H9 (cell line): ENCODE data around the gene TAF4. TPM values are rescaled to one million over a fixed set of nuclear protein-coding genes. Genes with fewer than 3 reads are reported as not detected.

Experiments used
- DNase-seq: peaks from one replicate; pipeline ENCODE4 v3.0.0-alpha.2; 2017
- H2AFZ ChIP-seq: one replicate; pipeline ENCODE4 v1.6.1; 2013; ENCODE audit warnings: mild to moderate bottlenecking, low read length, control low read depth, moderate library complexity
- H2AK5ac ChIP-seq: 2 replicates; pipeline ENCODE4 v1.6.1; 2013; ENCODE audit warnings: low read length, control low read depth, mixed read lengths; ENCODE audit not compliant: insufficient read length
- H2BK120ac ChIP-seq: one replicate; pipeline ENCODE4 v1.6.1; 2013; ENCODE audit warnings: low read depth, mild to moderate bottlenecking, low read length, control low read depth, inconsistent platforms; ENCODE audit not compliant: poor library complexity, severe bottlenecking
- H2BK12ac ChIP-seq: 2 replicates; pipeline ENCODE4 v1.6.1; 2013; ENCODE audit warnings: low read length, control low read depth, mixed read lengths, low read depth; ENCODE audit not compliant: insufficient read length
- H2BK15ac ChIP-seq: 2 replicates; pipeline ENCODE4 v1.6.1; 2013; ENCODE audit warnings: low read depth, low read length, control low read depth
- H2BK20ac ChIP-seq: one replicate; pipeline ENCODE4 v1.6.1; 2013; ENCODE audit warnings: low read depth, mild to moderate bottlenecking, low read length, control low read depth, inconsistent platforms; ENCODE audit not compliant: poor library complexity, severe bottlenecking
- H2BK5ac ChIP-seq: 2 replicates; pipeline ENCODE4 v1.6.1; 2013; ENCODE audit warnings: low read length, control low read depth, mixed read lengths; ENCODE audit not compliant: insufficient read length
- H3K14ac ChIP-seq: 2 replicates; pipeline ENCODE4 v1.6.1; 2013; ENCODE audit warnings: low read length, control low read depth; ENCODE audit not compliant: insufficient read depth
- H3K18ac ChIP-seq: 2 replicates; pipeline ENCODE4 v1.6.1; 2013; ENCODE audit warnings: low read depth, mild to moderate bottlenecking, mixed read lengths, low read length, control low read depth; ENCODE audit not compliant: insufficient read length
- H3K23ac ChIP-seq: 2 replicates; pipeline ENCODE4 v1.6.1; 2013; ENCODE audit warnings: low read length, control low read depth, mixed read lengths, low read depth; ENCODE audit not compliant: insufficient read length
- H3K23me2 ChIP-seq: 2 replicates; pipeline ENCODE4 v1.6.1; 2013; ENCODE audit warnings: low read depth, mild to moderate bottlenecking, mixed read lengths, low read length, control low read depth; ENCODE audit not compliant: insufficient read length, poor library complexity, severe bottlenecking
- H3K27ac ChIP-seq: 2 replicates; pipeline ENCODE4 v1.5.1; 2013; ENCODE audit warnings: low read length, control low read depth, mixed read lengths, low read depth; ENCODE audit not compliant: insufficient read length
- H3K27me3 ChIP-seq: 2 replicates; pipeline ENCODE4 v1.6.1; 2013; ENCODE audit warnings: low read length, control low read depth, inconsistent platforms; ENCODE audit not compliant: insufficient read depth
- H3K4ac ChIP-seq: 2 replicates; pipeline ENCODE4 v1.6.1; 2013; ENCODE audit warnings: low read depth, mild to moderate bottlenecking, control low read depth, inconsistent platforms, low read length, moderate library complexity
- H3K4me1 ChIP-seq: 2 replicates; pipeline ENCODE4 v1.6.1; 2013; ENCODE audit warnings: low read length, control low read depth, inconsistent platforms; ENCODE audit not compliant: insufficient read depth
- H3K4me2 ChIP-seq: 2 replicates; pipeline ENCODE4 v1.6.1; 2013; ENCODE audit warnings: low read length, control low read depth, mixed read lengths; ENCODE audit not compliant: insufficient read length, insufficient read depth
- H3K56ac ChIP-seq: 2 replicates; pipeline ENCODE4 v1.6.1; 2013; ENCODE audit warnings: low read depth, mild to moderate bottlenecking, mixed read lengths, low read length, control low read depth; ENCODE audit not compliant: insufficient read length
- H3K79me1 ChIP-seq: 2 replicates; pipeline ENCODE4 v1.6.1; 2013; ENCODE audit warnings: low read depth, mild to moderate bottlenecking, moderate library complexity, low read length, control low read depth, inconsistent platforms; ENCODE audit not compliant: insufficient read depth, poor library complexity, severe bottlenecking
- H3K79me2 ChIP-seq: 2 replicates; pipeline ENCODE4 v1.6.1; 2013; ENCODE audit warnings: low read length, control low read depth, inconsistent platforms; ENCODE audit not compliant: insufficient read depth
- H3K9ac ChIP-seq: 2 replicates; pipeline ENCODE4 v1.6.1; 2013; ENCODE audit warnings: low read length, control low read depth, mixed read lengths; ENCODE audit not compliant: insufficient read length; ENCODE audit errors: extremely low read depth
- H3K9me3 ChIP-seq: one replicate; pipeline ENCODE4 v1.6.1; 2013; ENCODE audit warnings: low read depth, low read length, inconsistent platforms; ENCODE audit not compliant: control insufficient read depth
- H3T11ph ChIP-seq: one replicate; pipeline ENCODE4 v1.6.1; 2013; ENCODE audit warnings: mild to moderate bottlenecking, low read length, control low read depth, inconsistent platforms
- H4K20me1 ChIP-seq: one replicate; pipeline ENCODE4 v1.6.1; 2013; ENCODE audit not compliant: control insufficient read depth, insufficient read length, insufficient read depth
- H4K5ac ChIP-seq: 2 replicates; pipeline ENCODE4 v1.6.1; 2013; ENCODE audit warnings: low read depth, mild to moderate bottlenecking, mixed read lengths, low read length, control low read depth; ENCODE audit not compliant: insufficient read length
- H4K8ac ChIP-seq: replicated peaks from 2 replicates; pipeline ENCODE4 v1.6.1; 2013; ENCODE audit warnings: low read length, control low read depth, mixed read lengths, low read depth; ENCODE audit not compliant: insufficient read length
- H4K91ac ChIP-seq: 2 replicates; pipeline ENCODE4 v1.6.1; 2013; ENCODE audit warnings: low read depth, mild to moderate bottlenecking, moderate library complexity, mixed read lengths, low read length, control low read depth; ENCODE audit not compliant: insufficient read length
- H3K27ac Mint-ChIP-seq, 3 experiments: 2 replicates in 2 of 3; 3 replicates in 1 of 3; pipeline ENCODE4 v1.8.0; 2020 to 2021; ENCODE audit warnings: mixed read lengths in 3 of 3, mild to moderate bottlenecking in 1 of 3, moderate library complexity in 1 of 3
- H3K27me3 Mint-ChIP-seq: 2 replicates; pipeline ENCODE4 v1.8.0; 2021; ENCODE audit warnings: low read depth, mild to moderate bottlenecking, moderate library complexity, mixed read lengths
- H3K36me3 Mint-ChIP-seq, 3 experiments: 2 replicates in 2 of 3; 3 replicates in 1 of 3; pipeline ENCODE4 v1.8.0; 2020 to 2021; ENCODE audit warnings: low read depth in 3 of 3, mixed read lengths in 3 of 3; ENCODE audit not compliant: insufficient read depth in 1 of 3
- H3K4me1 Mint-ChIP-seq, 2 experiments: 2 replicates each; pipeline ENCODE4 v1.8.0; 2020; ENCODE audit warnings: mixed read lengths in 2 of 2
- H3K4me3 Mint-ChIP-seq, 2 experiments: 2 replicates in 1 of 2; 3 replicates in 1 of 2; pipeline ENCODE4 v1.8.0; 2020 to 2021; ENCODE audit warnings: mild to moderate bottlenecking in 2 of 2, mixed read lengths in 2 of 2, moderate library complexity in 1 of 2
- H3K9me3 Mint-ChIP-seq, 2 experiments: 2 replicates in 1 of 2; 3 replicates in 1 of 2; pipeline ENCODE4 v1.8.0; 2020; ENCODE audit warnings: mild to moderate bottlenecking in 2 of 2, mixed read lengths in 2 of 2, moderate library complexity in 1 of 2
- WGBS: extraction: QIAGEN DNeasy Blood & Tissue Kit; methylation state at CpG from one replicate; pipeline ENCODE4 v1.1.7; 2013; ENCODE audit warnings: missing lambda C conversion rate, low lambda C conversion rate, mixed read lengths; ENCODE audit not compliant: insufficient read length; ENCODE audit errors: extremely low coverage; 5-methylcytosine and 5-hydroxymethylcytosine counted together
- total RNA-seq: library from RNA; stranded (reverse); gene quantifications from 2 replicates; pipeline ENCODE4 v1.2.1, GENCODE V29; 2021
- TF ChIP-seq, protein P1 (sequence below): fragments of 200-600 bp; sonication (generic); conservative IDR thresholded peaks from 3 replicates; pipeline ENCODE4 v1.8.0; 2021; ENCODE audit warnings: antibody characterized with exemption, mild to moderate bottlenecking

Gene TAF4
- total RNA-seq, 1 experiment from 2014 or later: 30.8 TPM

DNA sequence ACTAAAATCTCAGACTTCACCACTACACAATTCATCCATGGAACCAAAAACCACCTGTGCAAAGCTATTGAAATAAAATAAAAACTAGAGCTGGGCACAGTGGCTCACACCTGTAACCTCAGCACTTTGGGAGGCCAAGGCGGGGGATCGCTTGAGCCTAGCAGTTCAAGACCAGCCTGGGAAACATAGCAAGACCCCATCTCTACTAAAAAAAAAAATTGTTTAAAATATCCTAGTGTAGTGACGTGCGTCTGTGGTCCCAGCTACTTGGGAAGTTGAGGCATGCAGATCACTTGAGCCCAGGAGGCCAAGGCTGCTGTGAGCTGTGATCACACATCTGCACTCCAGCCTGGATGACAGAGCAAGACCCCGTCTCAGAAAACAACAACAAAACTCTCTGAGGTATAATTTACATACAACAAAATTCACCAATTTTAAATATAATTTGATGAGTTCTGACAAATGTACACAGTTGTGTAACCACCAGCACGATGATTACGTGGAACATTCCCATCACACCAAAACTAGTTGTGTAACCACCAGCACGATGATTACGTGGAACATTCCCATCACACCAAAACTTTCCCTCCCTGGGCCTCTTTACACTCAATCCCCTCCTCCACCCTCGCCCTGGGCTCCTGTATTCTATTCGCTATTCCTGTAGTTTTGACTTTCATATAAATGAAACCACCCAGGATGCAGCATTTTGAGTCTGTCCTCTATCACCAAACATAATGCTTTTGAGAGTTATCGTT, 107.5 kb downstream of the TAF4 start:
- no peak overlapping the region for H2BK5ac ChIP-seq
- no peaks in the 10 kb centered on the region for H3K4me1 ChIP-seq
- no peaks in the 10 kb centered on the region for H3K79me1 ChIP-seq
- DNase-seq: no peak
- H3K23me2 ChIP-seq: no peaks in the 10 kb centered on the region
- H3K27me3 Mint-ChIP-seq: no peaks in the 10 kb centered on the region
- no peak overlapping the region for H3K4ac ChIP-seq
- no peak overlapping the region for H3T11ph ChIP-seq
- H3K9me3 Mint-ChIP-seq: no peaks in the 10 kb centered on the region; a peak in 1 of 5 replicates
- H3K18ac ChIP-seq: no peak overlapping the region
- no peak overlapping the region for H4K5ac ChIP-seq
- H4K8ac ChIP-seq: no peak overlapping the region
- H2BK120ac ChIP-seq: no peak overlapping the region
- H2AFZ ChIP-seq: no peak overlapping the region
- no peak overlapping the region for H3K4me2 ChIP-seq
- H3K79me2 ChIP-seq: no peaks in the 10 kb centered on the region
- H3K56ac ChIP-seq: no peak overlapping the region
- no peak overlapping the region for H2BK20ac ChIP-seq
- peaks cover 0 to 3% (median 0%) of the 10 kb centered on the region in 3 experiments; a peak in 2 of 7 replicates for H3K36me3 Mint-ChIP-seq
- no peak overlapping the region for H4K91ac ChIP-seq
- H3K27ac ChIP-seq: no peak overlapping the region
- H4K20me1 ChIP-seq: no peaks in the 10 kb centered on the region
- H3K27ac Mint-ChIP-seq: no peak overlapping the region
- H3K23ac ChIP-seq: no peak overlapping the region
- no peaks in the 10 kb centered on the region for H3K27me3 ChIP-seq
- peaks cover 14 to 37% of the 10 kb centered on the region in 2 experiments for H3K4me1 Mint-ChIP-seq
- no peak overlapping the region for H3K4me3 Mint-ChIP-seq
- H3K14ac ChIP-seq: no peak overlapping the region
- H2BK12ac ChIP-seq: no peak overlapping the region
- no peak overlapping the region for H2AK5ac ChIP-seq
- H3K9me3 ChIP-seq: no peaks in the 10 kb centered on the region
- H2BK15ac ChIP-seq: no peak overlapping the region
- no peak overlapping the region for H3K9ac ChIP-seq
- WGBS: no CpG with 5 or more reads among the region's 12 CpGs
- TF ChIP-seq, protein P1, sequence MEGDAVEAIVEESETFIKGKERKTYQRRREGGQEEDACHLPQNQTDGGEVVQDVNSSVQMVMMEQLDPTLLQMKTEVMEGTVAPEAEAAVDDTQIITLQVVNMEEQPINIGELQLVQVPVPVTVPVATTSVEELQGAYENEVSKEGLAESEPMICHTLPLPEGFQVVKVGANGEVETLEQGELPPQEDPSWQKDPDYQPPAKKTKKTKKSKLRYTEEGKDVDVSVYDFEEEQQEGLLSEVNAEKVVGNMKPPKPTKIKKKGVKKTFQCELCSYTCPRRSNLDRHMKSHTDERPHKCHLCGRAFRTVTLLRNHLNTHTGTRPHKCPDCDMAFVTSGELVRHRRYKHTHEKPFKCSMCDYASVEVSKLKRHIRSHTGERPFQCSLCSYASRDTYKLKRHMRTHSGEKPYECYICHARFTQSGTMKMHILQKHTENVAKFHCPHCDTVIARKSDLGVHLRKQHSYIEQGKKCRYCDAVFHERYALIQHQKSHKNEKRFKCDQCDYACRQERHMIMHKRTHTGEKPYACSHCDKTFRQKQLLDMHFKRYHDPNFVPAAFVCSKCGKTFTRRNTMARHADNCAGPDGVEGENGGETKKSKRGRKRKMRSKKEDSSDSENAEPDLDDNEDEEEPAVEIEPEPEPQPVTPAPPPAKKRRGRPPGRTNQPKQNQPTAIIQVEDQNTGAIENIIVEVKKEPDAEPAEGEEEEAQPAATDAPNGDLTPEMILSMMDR: no peak
